ENCODE results near the gene EIF4G1. TPM values are rescaled to one million over a fixed set of nuclear protein-coding genes. Genes with fewer than 3 reads are reported as not detected.

EIF4G1 gene
- total and polyA plus RNA-seq, 2 experiments from 2014 or later = 227 to 552 TPM

- H3K4me1 ChIP-seq (ENCODE audit: insufficient read depth) = no peaks in the 10 kb centered on the region
- peaks cover 39% of the 10 kb centered on the region for H3K36me3 ChIP-seq (ENCODE audit: insufficient read depth)
- H3K27ac ChIP-seq (ENCODE audit: low read depth) = no peak overlapping the region
- H3K36me3 Mint-ChIP-seq (ENCODE audit: low read depth) = peaks cover 74% of the 10 kb centered on the region
- no peak overlapping the region for H3K4me2 ChIP-seq
- TF ChIP-seq ZNF331 (CRISPR knock-in tag; IDR thresholded peaks at IDR 0.05; ENCODE audit: low read depth) (no peak), CREB1 (CRISPR knock-in tag; IDR thresholded peaks at IDR 0.05; ENCODE audit: low read depth) (no peak), ZNF114 (CRISPR knock-in tag; IDR thresholded peaks at IDR 0.05) (no peak), ETS1 (IDR thresholded peaks at IDR 0.05) (no peak), ZNF462 (CRISPR knock-in tag; IDR thresholded peaks at IDR 0.05) (no peak), JUNB (IDR thresholded peaks at IDR 0.05; ENCODE audit: unreplicated experiment) (no peak), EZH2phosphoT487 (IDR thresholded peaks at IDR 0.05; ENCODE audit: unreplicated experiment) (no peak), NANOG (IDR thresholded peaks at IDR 0.05; ENCODE audit: borderline replicate concordance) (no peak), POLR2AphosphoS5 (IDR thresholded peaks at IDR 0.05; ENCODE audit: low read depth) (no peak), REST (IDR thresholded peaks at IDR 0.05; ENCODE audit: unreplicated experiment) (no peak), STAT1 (IDR thresholded peaks at IDR 0.05; ENCODE audit: unreplicated experiment) (no peak), CTCF (conservative IDR thresholded peaks at IDR 0.05; ENCODE audit: low read depth in 2 of 2) (no peak)
- H3F3A ChIP-seq (replicated peaks; ENCODE audit: low read depth) = peaks cover 7% of the 10 kb centered on the region; the same call in 1 of the 2 replicates
- DNase-seq (ENCODE audit: low spot score) (no peak), ATAC-seq (no peak)
- no peaks in the 10 kb centered on the region for H3K9me3 Mint-ChIP-seq
- H3K27ac Mint-ChIP-seq = no peak overlapping the region
- H2AFZ ChIP-seq = no peak overlapping the region
- H4K20me1 ChIP-seq (replicated peaks; ENCODE audit: insufficient read depth) = peaks cover 18% of the 10 kb centered on the region; the same call in 1 of the 2 replicates
- no peaks in the 10 kb centered on the region for H3K27me3 ChIP-seq (ENCODE audit: insufficient read depth)
- H3K9me2 ChIP-seq (ENCODE audit: insufficient read depth) = no peaks in the 10 kb centered on the region
- H3K4me3 ChIP-seq = no peak overlapping the region
- peaks cover 9% of the 10 kb centered on the region for H3K79me2 ChIP-seq (replicated peaks; ENCODE audit: insufficient read depth)
- no peak overlapping the region for H3K4me3 Mint-ChIP-seq
- peaks cover 10% of the 10 kb centered on the region for H3K27me3 Mint-ChIP-seq (ENCODE audit: insufficient read depth, low read depth, poor library complexity)
- H3K4me1 Mint-ChIP-seq = no peaks in the 10 kb centered on the region
These were observed 6.5 kb upstream of the EIF4G1 start for GRCh38 chr3:184307915-184308314.
